HCT116 (cell line): ENCODE measurements around the gene CHAC1. TPM values are rescaled to one million over a fixed set of nuclear protein-coding genes. Genes with fewer than 3 reads are reported as not detected.

Experiments used
- ATAC-seq: fragments of 200-7000 bp; cut with Tn5 transposase; 2 replicates; pipeline ENCODE4 v1.9.1; 2020; ENCODE audit warnings: mild to moderate bottlenecking, moderate library complexity
- BruUV-seq: library from RNA; stranded (reverse); fragments of 400-500 nt; replicated peaks from 2 replicates; lab custom pipeline; 2021; lab: Mats Ljungman, UMichigan
- CTCF ChIA-PET: fragments of 300-600 bp; sonication (Branson Sonifier 250); formaldehyde crosslinking; loops from one replicate; lab custom pipeline; 2021; ENCODE audit warnings: antibody characterized with exemption; lab: Charles Lee
- POLR2A ChIA-PET: fragments of 300-600, 350-600 bp; sonication (Branson Sonifier 250); formaldehyde crosslinking; loops from one replicate; lab custom pipeline; 2021; ENCODE audit warnings: antibody characterized with exemption; lab: Charles Lee
- RAD21 ChIA-PET, 2 experiments: fragments of 300-600 bp; sonication (Branson Sonifier 250); formaldehyde crosslinking; loops; one replicate each; lab custom pipeline; 2023; ENCODE audit warnings: low total read pairs in 2 of 2; ENCODE audit not compliant: uncharacterized antibody in 2 of 2, unreplicated experiment in 2 of 2, low non-redundant PET in 1 of 2; lab: Charles Lee
- DNase-seq: peaks from one replicate; pipeline ENCODE4 v3.0.0-alpha.2; 2010; ENCODE audit warnings: low read depth, low spot score
- H2AFZ ChIP-seq: fragments of 200-600 bp; shearing (Covaris generic), sonication (generic); 2 replicates; pipeline ENCODE4 v1.6.1; 2017; ENCODE audit warnings: low read depth, mixed run types, mixed read lengths, antibody characterized with exemption, low read length; ENCODE audit not compliant: poor library complexity, severe bottlenecking
- H3K27ac ChIP-seq: 2 replicates; pipeline ENCODE4 v1.5.1; 2012; ENCODE audit warnings: low read depth, low read length
- H3K27me3 ChIP-seq: fragments of 200-600 bp; sonication (generic); 2 replicates; pipeline ENCODE4 v1.6.1; 2016; ENCODE audit warnings: mixed run types, low read length, mixed read lengths; ENCODE audit not compliant: insufficient read depth
- H3K36me3 ChIP-seq, 2 experiments: fragments of 200-500 bp in 1 of 2; fragments of 200-600 bp in 1 of 2; sonication (Bioruptor generic) in 1 of 2; sonication (generic) in 1 of 2; 2 replicates each; pipeline versions ENCODE4 v1.5.1 to v1.6.1; 2014 to 2016; ENCODE audit warnings: low read length in 2 of 2, inconsistent platforms in 1 of 2, mixed read lengths in 1 of 2, mixed run types in 1 of 2; ENCODE audit not compliant: insufficient read depth in 2 of 2, control insufficient read depth in 1 of 2
- H3K4me1 ChIP-seq, 2 experiments: fragments of 200-600 bp in 1 of 2; sonication (generic) in 1 of 2; 2 replicates each; pipeline versions ENCODE4 v1.5.1 to v1.6.1; 2012 to 2017; ENCODE audit warnings: low read length in 2 of 2, inconsistent platforms in 1 of 2, mild to moderate bottlenecking in 1 of 2, mixed read lengths in 1 of 2, mixed run types in 1 of 2, moderate library complexity in 1 of 2; ENCODE audit not compliant: insufficient read depth in 2 of 2, control insufficient read depth in 1 of 2
- H3K4me2 ChIP-seq: fragments of 200-600 bp; sonication (generic); 2 replicates; pipeline ENCODE4 v1.6.1; 2017; ENCODE audit warnings: mixed run types, low read length, mixed read lengths
- H3K4me3 ChIP-seq, 2 experiments: fragments of 200-600 bp in 1 of 2; sonication (generic) in 1 of 2; replicated peaks in 1 of 2; 2 replicates each; pipeline ENCODE4 v1.5.1; 2011 to 2016; ENCODE audit warnings: low read length in 2 of 2, control low read depth in 1 of 2, low read depth in 1 of 2, mild to moderate bottlenecking in 1 of 2, mixed read lengths in 1 of 2, mixed run types in 1 of 2
- H3K79me2 ChIP-seq: fragments of 200-600 bp; sonication (generic); 2 replicates; pipeline ENCODE4 v1.6.1; 2017; ENCODE audit warnings: mild to moderate bottlenecking, mixed run types, low read length, moderate library complexity, mixed read lengths; ENCODE audit not compliant: insufficient read depth
- H3K9ac ChIP-seq: fragments of 200-600 bp; sonication (generic); 2 replicates; pipeline ENCODE4 v1.6.1; 2016; ENCODE audit warnings: low read length, mixed read lengths
- H3K9me2 ChIP-seq: fragments of 200-600 bp; sonication (generic), shearing (Covaris generic); 2 replicates; pipeline ENCODE4 v1.6.1; 2017; ENCODE audit warnings: mixed run types, mild to moderate bottlenecking, moderate library complexity; ENCODE audit not compliant: insufficient read depth
- H3K9me3 ChIP-seq, 2 experiments: fragments of 200-500 bp in 1 of 2; fragments of 200-600 bp in 1 of 2; sonication (Bioruptor generic) in 1 of 2; sonication (generic) in 1 of 2; 2 replicates each; pipeline ENCODE4 v1.6.1; 2014 to 2017; ENCODE audit warnings: low read length in 2 of 2, mixed read lengths in 2 of 2, inconsistent platforms in 1 of 2, low read depth in 1 of 2, mild to moderate bottlenecking in 1 of 2, mixed run types in 1 of 2, moderate library complexity in 1 of 2; ENCODE audit not compliant: control insufficient read depth in 1 of 2, insufficient read depth in 1 of 2
- H4K20me1 ChIP-seq: fragments of 200-600 bp; sonication (generic), shearing (Covaris generic); 2 replicates; pipeline ENCODE4 v1.6.1; 2017; ENCODE audit warnings: mixed run types, mild to moderate bottlenecking, moderate library complexity; ENCODE audit not compliant: insufficient read depth
- CBX3 ChIP-seq: IDR thresholded peaks from 2 replicates; pipeline ENCODE4 v1.6.1; 2012; ENCODE audit warnings: low read depth
- CEBPB ChIP-seq: IDR thresholded peaks from 2 replicates; pipeline ENCODE4 v1.6.1; 2012; ENCODE audit warnings: low read depth
- EGR1 ChIP-seq: IDR thresholded peaks from 2 replicates; pipeline ENCODE4 v1.6.1; 2012; ENCODE audit warnings: low read depth
- ELF1 ChIP-seq: IDR thresholded peaks from 2 replicates; pipeline ENCODE4 v1.6.1; 2012; ENCODE audit warnings: low read depth, borderline replicate concordance
- EZH2 ChIP-seq: fragments of 200-600 bp; sonication (generic); IDR thresholded peaks from 2 replicates; pipeline ENCODE4 v1.6.1; 2017; ENCODE audit warnings: antibody characterized with exemption, mixed run types
- EZH2phosphoT487 ChIP-seq: fragments of 200-600 bp; IDR thresholded peaks from 2 replicates; pipeline ENCODE4 v1.6.1; 2018; ENCODE audit warnings: antibody characterized with exemption, borderline replicate concordance
- JUND ChIP-seq: IDR thresholded peaks from 2 replicates; pipeline ENCODE4 v1.6.1; 2012
- POLR2A ChIP-seq: IDR thresholded peaks from 2 replicates; pipeline ENCODE4 v1.7.0; 2011; ENCODE audit warnings: borderline replicate concordance; ENCODE audit not compliant: insufficient read depth, insufficient read length; ENCODE audit errors: extremely low read depth
- POLR2AphosphoS5 ChIP-seq: IDR thresholded peaks from 2 replicates; pipeline ENCODE4 v1.6.1; 2011; ENCODE audit warnings: mild to moderate bottlenecking, low read depth, low read length, moderate library complexity
- RAD21 ChIP-seq: IDR thresholded peaks from 2 replicates; pipeline ENCODE4 v1.6.1; 2012; ENCODE audit warnings: low read depth, mild to moderate bottlenecking
- SIN3A ChIP-seq: IDR thresholded peaks from 2 replicates; pipeline ENCODE4 v1.6.1; 2012; ENCODE audit warnings: low read depth
- SP1 ChIP-seq: IDR thresholded peaks from 2 replicates; pipeline ENCODE4 v1.6.1; 2012; ENCODE audit warnings: low read depth
- SRF ChIP-seq: IDR thresholded peaks from 2 replicates; pipeline ENCODE4 v1.6.1; 2012; ENCODE audit warnings: low read depth
- TCF7L2 ChIP-seq: IDR thresholded peaks from 2 replicates; pipeline ENCODE4 v1.7.0; 2011; ENCODE audit warnings: borderline replicate concordance, inconsistent platforms; ENCODE audit not compliant: insufficient read depth, insufficient read length; ENCODE audit errors: extremely low read depth
- YY1 ChIP-seq: IDR thresholded peaks from 2 replicates; pipeline ENCODE4 v1.6.1; 2011; ENCODE audit warnings: low read length, low read depth, moderate library complexity, mild to moderate bottlenecking; ENCODE audit not compliant: insufficient replicate concordance; ENCODE audit errors: extremely low read depth
- ZNF274 ChIP-seq: fragments of 200-500 bp; sonication (Bioruptor generic); IDR thresholded peaks from 2 replicates; pipeline ENCODE4 v1.6.1; 2014; ENCODE audit warnings: mild to moderate bottlenecking, low read depth, low read length, inconsistent platforms
- intact Hi-C: fragments of 100-400 bp; cut with micrococcal nuclease; formaldehyde crosslinking; loops from 2 replicates; pipeline ENCODE4 v1.10.0; 2022
- total RNA-seq: library from RNA; stranded (reverse); gene quantifications from one replicate; pipeline ENCODE4 v1.2.1, GENCODE V29; 2021; ENCODE audit not compliant: unreplicated experiment
- TF ChIP-seq, protein P1 (sequence below), 3 experiments: fragments of 200-600 bp in 1 of 3; sonication (generic) in 1 of 3; IDR thresholded peaks in 2 of 3; conservative IDR thresholded peaks in 1 of 3; 2 replicates each; pipeline ENCODE4 v1.5.1; 2012 to 2017; ENCODE audit warnings: low read depth in 2 of 3, low read length in 2 of 3, antibody characterized with exemption in 1 of 3, borderline replicate concordance in 1 of 3, control low read depth in 1 of 3, mild to moderate bottlenecking in 1 of 3, mixed read lengths in 1 of 3, mixed run types in 1 of 3, moderate library complexity in 1 of 3; ENCODE audit not compliant: insufficient read depth in 1 of 3
- TF ChIP-seq, protein P2 (sequence below): IDR thresholded peaks from 2 replicates; pipeline ENCODE4 v1.6.1; 2012
- TF ChIP-seq, protein P3 (sequence below): IDR thresholded peaks from 2 replicates; pipeline ENCODE4 v1.6.1; 2011; ENCODE audit warnings: mild to moderate bottlenecking, low read length, moderate library complexity; ENCODE audit not compliant: insufficient replicate concordance; ENCODE audit errors: extremely low read depth
- TF ChIP-seq, protein P4 (sequence below): IDR thresholded peaks from 2 replicates; pipeline ENCODE4 v1.6.1; 2012

Gene CHAC1
- total RNA-seq, 1 experiment from 2014 or later = 58.9 TPM

DNA sequence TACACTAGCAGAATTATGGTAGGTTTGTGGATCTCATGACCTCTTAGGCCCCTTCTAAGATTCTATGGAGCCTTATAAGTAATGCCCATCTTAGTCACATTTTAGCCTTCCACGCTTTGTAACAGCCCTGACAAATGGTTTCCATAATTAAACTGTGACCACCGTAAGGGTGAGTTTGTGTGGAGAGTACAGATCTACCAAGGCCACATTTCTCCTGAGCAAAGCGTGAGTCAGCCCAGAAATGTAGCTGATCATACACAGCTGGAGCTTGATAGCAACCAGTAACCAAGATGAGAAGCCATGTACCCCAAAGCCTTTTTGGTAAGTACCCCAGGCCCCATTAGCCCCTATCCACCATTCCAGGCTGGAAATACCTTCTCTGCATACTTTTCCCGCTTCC lies 31.7 kb downstream of the CHAC1 start:
- DNase-seq (no peak), ATAC-seq (no peak)
- no peaks in the 10 kb centered on the region for H3K27me3 ChIP-seq
- no peak overlapping the region for H3K27ac ChIP-seq
- H3K9ac ChIP-seq = no peak overlapping the region
- CTCF ChIA-PET = no interaction called here
- no peak overlapping the region for H3K4me2 ChIP-seq
- H4K20me1 ChIP-seq = no peaks in the 10 kb centered on the region
- no peaks in the 10 kb centered on the region; the same call in 1 of the 2 replicates for H3K79me2 ChIP-seq
- no peak overlapping the region for H2AFZ ChIP-seq
- BruUV-seq = no TSS peak
- H3K36me3 ChIP-seq = peaks cover 59 to 72% of the 10 kb centered on the region in 2 experiments
- no peaks in the 10 kb centered on the region for H3K4me1 ChIP-seq
- POLR2A ChIA-PET = no interaction called here
- no peaks in the 10 kb centered on the region for H3K9me3 ChIP-seq
- intact Hi-C loops = no loop called here
- RAD21 ChIA-PET = no interaction called here
- no peaks in the 10 kb centered on the region for H3K9me2 ChIP-seq
- no peak overlapping the region for H3K4me3 ChIP-seq
- TF ChIP-seq SP1 (no peak), YY1 (no peak), EZH2 (no peak), JUND (no peak), SRF (no peak), CEBPB (no peak), CBX3 (no peak), RAD21 (no peak), ELF1 (no peak), EZH2phosphoT487 (no peak), POLR2AphosphoS5 (no peak), EGR1 (no peak), SIN3A (no peak), ZNF274 (no peak), POLR2A (no peak), TCF7L2 (no peak)
- TF ChIP-seq, protein P1, sequence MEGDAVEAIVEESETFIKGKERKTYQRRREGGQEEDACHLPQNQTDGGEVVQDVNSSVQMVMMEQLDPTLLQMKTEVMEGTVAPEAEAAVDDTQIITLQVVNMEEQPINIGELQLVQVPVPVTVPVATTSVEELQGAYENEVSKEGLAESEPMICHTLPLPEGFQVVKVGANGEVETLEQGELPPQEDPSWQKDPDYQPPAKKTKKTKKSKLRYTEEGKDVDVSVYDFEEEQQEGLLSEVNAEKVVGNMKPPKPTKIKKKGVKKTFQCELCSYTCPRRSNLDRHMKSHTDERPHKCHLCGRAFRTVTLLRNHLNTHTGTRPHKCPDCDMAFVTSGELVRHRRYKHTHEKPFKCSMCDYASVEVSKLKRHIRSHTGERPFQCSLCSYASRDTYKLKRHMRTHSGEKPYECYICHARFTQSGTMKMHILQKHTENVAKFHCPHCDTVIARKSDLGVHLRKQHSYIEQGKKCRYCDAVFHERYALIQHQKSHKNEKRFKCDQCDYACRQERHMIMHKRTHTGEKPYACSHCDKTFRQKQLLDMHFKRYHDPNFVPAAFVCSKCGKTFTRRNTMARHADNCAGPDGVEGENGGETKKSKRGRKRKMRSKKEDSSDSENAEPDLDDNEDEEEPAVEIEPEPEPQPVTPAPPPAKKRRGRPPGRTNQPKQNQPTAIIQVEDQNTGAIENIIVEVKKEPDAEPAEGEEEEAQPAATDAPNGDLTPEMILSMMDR (IDR thresholded peaks at IDR 0.05 in 2 of 3, conservative IDR thresholded peaks at IDR 0.05 in 1 of 3; ENCODE audit: borderline replicate concordance in 1 of 3, insufficient read depth in 1 of 3, low read depth in 2 of 3, low read length in 2 of 3) = no peak
- TF ChIP-seq, protein P2, sequence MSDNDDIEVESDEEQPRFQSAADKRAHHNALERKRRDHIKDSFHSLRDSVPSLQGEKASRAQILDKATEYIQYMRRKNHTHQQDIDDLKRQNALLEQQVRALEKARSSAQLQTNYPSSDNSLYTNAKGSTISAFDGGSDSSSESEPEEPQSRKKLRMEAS = no peak
- TF ChIP-seq, protein P3, sequence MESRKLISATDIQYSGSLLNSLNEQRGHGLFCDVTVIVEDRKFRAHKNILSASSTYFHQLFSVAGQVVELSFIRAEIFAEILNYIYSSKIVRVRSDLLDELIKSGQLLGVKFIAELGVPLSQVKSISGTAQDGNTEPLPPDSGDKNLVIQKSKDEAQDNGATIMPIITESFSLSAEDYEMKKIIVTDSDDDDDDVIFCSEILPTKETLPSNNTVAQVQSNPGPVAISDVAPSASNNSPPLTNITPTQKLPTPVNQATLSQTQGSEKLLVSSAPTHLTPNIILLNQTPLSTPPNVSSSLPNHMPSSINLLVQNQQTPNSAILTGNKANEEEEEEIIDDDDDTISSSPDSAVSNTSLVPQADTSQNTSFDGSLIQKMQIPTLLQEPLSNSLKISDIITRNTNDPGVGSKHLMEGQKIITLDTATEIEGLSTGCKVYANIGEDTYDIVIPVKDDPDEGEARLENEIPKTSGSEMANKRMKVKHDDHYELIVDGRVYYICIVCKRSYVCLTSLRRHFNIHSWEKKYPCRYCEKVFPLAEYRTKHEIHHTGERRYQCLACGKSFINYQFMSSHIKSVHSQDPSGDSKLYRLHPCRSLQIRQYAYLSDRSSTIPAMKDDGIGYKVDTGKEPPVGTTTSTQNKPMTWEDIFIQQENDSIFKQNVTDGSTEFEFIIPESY = no peak
- TF ChIP-seq, protein P4, sequence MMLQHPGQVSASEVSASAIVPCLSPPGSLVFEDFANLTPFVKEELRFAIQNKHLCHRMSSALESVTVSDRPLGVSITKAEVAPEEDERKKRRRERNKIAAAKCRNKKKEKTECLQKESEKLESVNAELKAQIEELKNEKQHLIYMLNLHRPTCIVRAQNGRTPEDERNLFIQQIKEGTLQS = no peak
